Effector memory CD4-positive, alpha-beta T cell (primary cell): ENCODE measurements around the gene ABCB10.

ENCODE experiments used
- DNase-seq, 3 donors: peaks; one replicate each; pipeline ENCODE4 v3.0.0-alpha.2; 2020
- H3K27ac ChIP-seq: 2 replicates; pipeline ENCODE4 v1.7.0; 2013; ENCODE audit warnings: mild to moderate bottlenecking, low read length, moderate library complexity; ENCODE audit not compliant: insufficient read depth, poor library complexity, severe bottlenecking
- H3K27me3 ChIP-seq: replicated peaks from 2 replicates; pipeline ENCODE4 v1.7.0; 2013; ENCODE audit warnings: mild to moderate bottlenecking, low read length; ENCODE audit not compliant: insufficient read depth, control insufficient read depth, poor library complexity, severe bottlenecking
- H3K36me3 ChIP-seq: 2 replicates; pipeline ENCODE4 v1.7.0; 2013; ENCODE audit warnings: mild to moderate bottlenecking, low read length, moderate library complexity; ENCODE audit not compliant: control insufficient read depth, insufficient read depth
- H3K4me1 ChIP-seq: 2 replicates; pipeline ENCODE4 v1.7.0; 2013; ENCODE audit warnings: low read length, mild to moderate bottlenecking; ENCODE audit not compliant: control insufficient read depth, insufficient read depth, poor library complexity, severe bottlenecking
- H3K4me3 ChIP-seq: 2 replicates; pipeline ENCODE4 v1.7.0; 2013; ENCODE audit warnings: low read length, low read depth, mild to moderate bottlenecking; ENCODE audit not compliant: insufficient read depth, poor library complexity, severe bottlenecking
- H3K9me3 ChIP-seq: 2 replicates; pipeline ENCODE4 v1.7.0; 2013; ENCODE audit warnings: mild to moderate bottlenecking, low read length, moderate library complexity; ENCODE audit not compliant: control insufficient read depth

Gene ABCB10

GRCh38 chr1:229593800-229594199 is 35.3 kb upstream of the ABCB10 start:
- Histone ChIP-seq H3K4me3 (no peak overlapping the region), H3K27me3 (no peaks in the 10 kb centered on the region), H3K9me3 (no peaks in the 10 kb centered on the region), H3K27ac (no peak overlapping the region), H3K36me3 (peaks cover 22% of the 10 kb centered on the region), H3K4me1 (no peaks in the 10 kb centered on the region)
- DNase-seq, result no peak

DNA sequence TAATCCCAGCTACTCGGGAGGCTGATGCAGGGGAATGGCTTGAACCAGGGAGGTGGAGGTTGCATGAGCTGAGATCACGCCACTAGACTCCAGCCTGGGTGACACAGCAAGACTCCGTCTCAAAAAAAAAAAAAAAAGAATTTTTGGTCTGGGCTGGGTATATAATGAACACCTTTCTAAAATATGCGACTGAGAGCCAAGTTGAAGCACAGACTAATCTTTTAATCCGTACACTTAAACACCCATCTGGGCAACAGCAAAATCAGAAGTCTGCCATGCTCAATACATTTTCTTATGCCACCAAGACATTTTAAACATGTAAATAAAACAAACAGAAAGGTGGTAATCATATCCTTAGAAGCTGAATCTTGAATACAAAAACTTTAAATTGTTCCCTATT is 31.6 kb upstream of the ABCB10 start:
- Histone ChIP-seq H3K9me3 (no peaks in the 10 kb centered on the region), H3K27me3 (no peaks in the 10 kb centered on the region)
- DNase-seq, result no peak

GRCh38 chr1:229585338-229585737 is 26.8 kb upstream of the ABCB10 start:
- H3K27me3 ChIP-seq, result no peaks in the 10 kb centered on the region
- DNase-seq, result no peak

More for the DNA sequence above, 31.6 kb upstream of the ABCB10 start:
- Histone ChIP-seq H3K4me1 (no peaks in the 10 kb centered on the region), H3K36me3 (peaks cover 18% of the 10 kb centered on the region), H3K4me3 (no peak overlapping the region), H3K27ac (no peak overlapping the region)

DNA sequence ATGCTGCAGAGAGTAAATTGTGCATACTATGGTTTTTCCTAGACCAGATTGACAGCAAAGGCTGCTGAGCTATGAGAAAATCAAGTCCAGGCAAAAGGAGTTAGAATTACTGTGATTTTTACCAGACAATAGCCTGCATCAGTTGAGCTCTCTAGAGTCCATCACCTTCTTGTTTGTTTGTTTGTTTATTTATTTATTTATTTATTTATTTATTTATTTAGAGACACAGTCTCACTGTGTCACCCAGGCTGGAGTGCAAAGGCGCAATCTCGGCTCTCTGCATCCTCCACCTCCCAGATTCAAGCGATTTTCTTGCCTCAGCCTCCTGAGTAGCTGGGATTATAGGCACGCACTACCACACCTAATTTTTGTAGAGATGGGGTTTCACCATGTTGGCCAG is 24.2 kb upstream of the ABCB10 start:
- no peak for DNase-seq
- no peak overlapping the region for H3K4me3 ChIP-seq
- H3K36me3 ChIP-seq, result no peaks in the 10 kb centered on the region
- H3K27me3 ChIP-seq, result no peaks in the 10 kb centered on the region
- no peaks in the 10 kb centered on the region for H3K4me1 ChIP-seq
- no peak overlapping the region for H3K27ac ChIP-seq
- H3K9me3 ChIP-seq, result no peaks in the 10 kb centered on the region

More at GRCh38 chr1:229585338-229585737, 26.8 kb upstream of the ABCB10 start:
- Histone ChIP-seq H3K27ac (no peak overlapping the region), H3K4me3 (no peak overlapping the region), H3K4me1 (no peaks in the 10 kb centered on the region), H3K9me3 (no peaks in the 10 kb centered on the region), H3K36me3 (no peaks in the 10 kb centered on the region)

- Histone ChIP-seq H3K27ac (no peak overlapping the region), H3K9me3 (no peaks in the 10 kb centered on the region), H3K4me1 (no peaks in the 10 kb centered on the region), H3K27me3 (no peaks in the 10 kb centered on the region), H3K4me3 (no peak overlapping the region), H3K36me3 (no peaks in the 10 kb centered on the region)
- no peak for DNase-seq
These were observed 23.6 kb upstream of the ABCB10 start for GRCh38 chr1:229582011-229582694.

- Histone ChIP-seq H3K36me3 (no peaks in the 10 kb centered on the region), H3K4me1 (no peaks in the 10 kb centered on the region), H3K4me3 (no peak overlapping the region), H3K27ac (no peak overlapping the region), H3K9me3 (no peaks in the 10 kb centered on the region), H3K27me3 (no peaks in the 10 kb centered on the region)
- DNase-seq, result no peak
These were observed 23.0 kb upstream of the ABCB10 start for GRCh38 chr1:229581485-229581884.

DNA sequence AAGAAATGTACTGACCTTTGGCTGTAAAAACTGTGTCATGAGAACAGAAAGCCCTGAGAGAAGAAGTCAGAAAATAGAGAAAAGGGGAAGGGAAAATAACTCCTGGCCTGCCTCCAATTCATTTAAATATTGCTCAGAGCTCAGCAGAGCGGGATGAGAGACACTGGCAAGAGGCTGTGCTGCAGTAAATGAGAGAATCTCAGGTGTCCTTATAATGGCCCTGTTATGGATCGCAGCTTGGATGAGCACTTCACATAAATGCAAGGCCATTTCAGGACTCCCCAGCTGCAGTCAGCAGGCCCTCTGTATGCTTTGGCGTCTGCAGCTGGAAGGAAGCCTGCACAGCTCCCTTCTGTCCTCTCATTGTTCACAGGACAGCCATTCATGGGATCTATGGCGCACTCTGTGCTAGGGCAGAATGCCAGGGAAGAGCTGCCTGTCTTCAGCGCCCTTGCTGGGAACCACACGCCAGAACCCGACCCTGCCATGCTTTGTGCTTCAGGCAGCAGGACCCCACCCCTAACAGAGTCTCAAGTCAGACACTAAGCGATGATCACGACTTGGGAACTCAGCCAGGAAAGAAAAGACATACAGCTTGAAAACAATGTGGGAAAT is 20.7 kb upstream of the ABCB10 start:
- Histone ChIP-seq H3K27ac (no peak overlapping the region), H3K27me3 (no peaks in the 10 kb centered on the region), H3K36me3 (no peaks in the 10 kb centered on the region), H3K9me3 (no peaks in the 10 kb centered on the region), H3K4me3 (no peak overlapping the region), H3K4me1 (no peaks in the 10 kb centered on the region)
- no peak for DNase-seq

DNA sequence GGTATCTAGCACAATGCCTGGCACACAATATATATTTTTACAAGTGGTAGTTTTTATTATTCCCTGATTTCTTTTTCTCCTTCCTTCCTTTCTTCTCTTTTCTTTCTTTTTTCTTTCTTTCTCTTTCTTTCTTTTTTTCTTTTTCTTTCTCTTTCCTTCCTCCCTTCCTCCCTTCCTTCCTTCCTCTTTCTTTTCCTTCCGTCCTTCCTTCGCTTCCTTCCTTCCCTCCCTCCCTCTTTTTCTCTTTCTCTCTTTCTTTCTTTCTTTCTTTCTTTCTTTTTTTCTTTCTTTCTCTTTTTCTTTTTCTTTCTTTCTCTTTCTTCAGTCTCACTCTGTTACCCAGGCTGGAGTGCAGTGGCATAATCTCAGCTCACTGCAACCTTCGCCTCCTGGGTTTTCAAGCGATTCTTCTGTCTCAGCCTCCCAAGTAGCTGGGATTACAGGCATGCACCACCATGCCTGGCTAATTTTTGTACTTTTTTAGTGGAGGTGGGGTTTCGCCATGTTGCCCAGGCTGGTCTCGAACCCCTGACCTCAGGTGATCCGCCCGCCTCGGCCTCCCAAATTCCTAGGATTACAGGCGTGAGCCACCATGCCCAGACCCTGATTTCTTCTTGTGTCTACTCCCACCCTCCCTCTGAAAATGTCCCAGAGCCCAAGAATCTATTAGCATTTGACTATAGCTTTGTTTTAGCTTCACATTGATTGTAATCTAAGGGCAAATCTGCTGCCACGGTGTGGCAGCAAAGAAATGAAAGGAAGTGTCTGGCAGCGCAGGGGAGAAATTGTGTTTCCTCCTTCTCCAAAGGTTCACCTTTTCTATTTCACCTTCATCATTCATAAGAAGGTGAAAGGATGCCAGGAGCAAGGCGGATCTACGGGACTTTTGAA is 19.9 kb upstream of the ABCB10 start:
- DNase-seq, result no peak
- no peak overlapping the region for H3K4me3 ChIP-seq
- no peaks in the 10 kb centered on the region for H3K9me3 ChIP-seq
- H3K27me3 ChIP-seq, result no peaks in the 10 kb centered on the region
- H3K4me1 ChIP-seq, result no peaks in the 10 kb centered on the region
- no peak overlapping the region for H3K27ac ChIP-seq
- no peaks in the 10 kb centered on the region for H3K36me3 ChIP-seq

DNA sequence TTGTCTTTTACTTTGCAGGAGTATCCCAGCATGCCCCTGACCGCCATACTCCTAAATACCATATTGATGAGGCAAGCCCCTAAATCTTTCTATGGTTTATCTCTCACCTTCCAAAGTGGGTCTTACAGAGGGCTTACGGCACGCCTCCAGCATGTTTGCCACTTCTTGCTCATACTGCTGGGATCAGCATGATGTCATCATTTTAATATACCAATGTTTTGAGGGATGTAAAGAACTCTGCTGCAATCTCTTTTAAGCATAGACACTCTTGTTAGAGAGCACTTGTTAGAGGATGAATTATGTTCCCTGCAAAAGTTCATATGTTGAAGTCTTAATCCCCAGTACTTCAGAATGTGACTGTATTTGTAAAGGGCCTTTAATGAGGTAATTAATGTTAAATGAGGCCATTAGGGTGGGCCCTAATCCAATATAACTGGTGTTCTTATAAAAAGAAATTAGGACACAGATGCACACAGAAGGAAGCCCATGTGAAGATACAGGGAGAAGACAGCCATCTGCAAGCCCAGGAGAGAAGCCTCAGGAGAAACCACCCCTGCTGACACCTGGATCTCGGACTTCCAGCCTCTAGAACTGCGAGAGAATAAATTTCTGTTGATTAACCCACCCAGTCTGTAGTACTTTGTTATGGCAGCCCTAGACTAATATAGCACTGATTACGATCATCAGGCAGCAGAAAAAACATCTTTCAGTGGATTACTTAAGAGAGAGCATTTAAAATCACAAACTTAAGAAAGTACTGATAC is 16.4 kb upstream of the ABCB10 start:
- Histone ChIP-seq H3K27me3 (no peaks in the 10 kb centered on the region), H3K9me3 (no peaks in the 10 kb centered on the region), H3K36me3 (no peaks in the 10 kb centered on the region), H3K27ac (no peak overlapping the region), H3K4me3 (no peak overlapping the region), H3K4me1 (no peaks in the 10 kb centered on the region)
- no peak for DNase-seq
